HepG2 (cell line): ENCODE measurements around the gene PATL1.

Source experiments
- EZH2 ChIP-seq: conservative IDR thresholded peaks from 2 replicates; pipeline ENCODE4 v1.6.1; 2012; ENCODE audit warnings: mild to moderate bottlenecking, low read depth, low read length, moderate library complexity
- ZBTB34 ChIP-seq: sonication (generic); formaldehyde crosslinking; IDR thresholded peaks from 2 replicates; pipeline ENCODE4 v1.8.0; 2022; ENCODE audit warnings: mild to moderate bottlenecking, missing genetic modification reagents
- ZFP1 ChIP-seq: IDR thresholded peaks from 2 replicates; pipeline ENCODE4 v1.6.1; 2016

- TF ChIP-seq ZFP1 (CRISPR knock-in tag) (no peak), EZH2 (no peak), ZBTB34 (CRISPR knock-in tag) (no peak)
Observed at GRCh38 chr11:59668188-59668949, 468 bp downstream of the PATL1 start.
